Stromal cell of bone marrow (primary cell): ENCODE data around the gene LBR.

Source experiments
- DNase-seq: peaks from one replicate; pipeline ENCODE4 v3.0.0-alpha.2; 2012; ENCODE audit warnings: low read depth

LBR gene

DNA sequence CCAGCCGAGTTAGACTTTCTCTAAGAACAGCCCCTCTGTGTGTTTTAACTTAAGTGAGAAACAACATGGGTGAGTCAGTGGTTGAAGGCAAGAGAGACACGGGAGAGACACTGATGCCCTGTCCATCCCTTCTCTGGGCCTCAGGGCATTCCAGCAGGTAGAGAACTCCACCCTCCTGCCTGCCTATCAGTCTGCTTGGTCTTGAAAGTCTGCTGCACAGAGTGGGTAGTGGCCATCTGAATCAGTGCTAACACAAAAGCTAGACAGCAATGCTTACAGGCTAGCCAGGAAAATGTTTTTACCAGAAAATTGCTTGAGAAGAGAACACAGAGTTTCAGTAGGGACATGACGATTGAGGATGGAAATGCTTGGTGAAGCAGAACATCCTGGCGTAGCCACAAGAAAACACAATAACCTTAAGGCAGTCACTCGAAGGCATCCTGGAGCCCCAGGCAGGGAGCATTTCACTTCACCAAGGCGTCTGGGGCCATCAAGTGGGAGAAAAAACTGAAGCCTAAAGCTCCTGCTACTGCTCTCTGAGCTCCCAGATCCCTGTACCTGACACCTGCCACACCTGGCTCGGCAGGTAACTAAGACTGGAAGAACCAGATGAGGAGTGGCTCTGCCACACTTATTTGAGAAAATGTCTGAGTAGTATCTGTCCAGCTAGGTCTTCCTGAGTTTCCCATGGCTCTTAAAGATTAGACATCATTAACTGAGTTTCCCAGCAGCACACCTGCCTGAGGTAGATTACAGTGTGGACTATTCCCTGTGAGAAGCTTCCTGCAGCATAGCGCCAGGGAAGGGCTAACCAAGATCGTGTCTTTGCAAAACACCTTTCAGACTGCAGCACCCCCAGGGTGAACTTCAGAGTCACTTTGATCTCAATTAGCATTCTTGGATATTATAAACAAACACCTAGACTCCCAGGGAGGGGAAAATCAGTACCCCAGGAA is 18.1 kb upstream of the LBR start:
- DNase-seq: no peak

GRCh38 chr1:225442123-225442505 is 14.3 kb upstream of the LBR start:
- DNase-seq: no peak

GRCh38 chr1:225441314-225442122 is 13.7 kb upstream of the LBR start:
- no peak for DNase-seq

DNA sequence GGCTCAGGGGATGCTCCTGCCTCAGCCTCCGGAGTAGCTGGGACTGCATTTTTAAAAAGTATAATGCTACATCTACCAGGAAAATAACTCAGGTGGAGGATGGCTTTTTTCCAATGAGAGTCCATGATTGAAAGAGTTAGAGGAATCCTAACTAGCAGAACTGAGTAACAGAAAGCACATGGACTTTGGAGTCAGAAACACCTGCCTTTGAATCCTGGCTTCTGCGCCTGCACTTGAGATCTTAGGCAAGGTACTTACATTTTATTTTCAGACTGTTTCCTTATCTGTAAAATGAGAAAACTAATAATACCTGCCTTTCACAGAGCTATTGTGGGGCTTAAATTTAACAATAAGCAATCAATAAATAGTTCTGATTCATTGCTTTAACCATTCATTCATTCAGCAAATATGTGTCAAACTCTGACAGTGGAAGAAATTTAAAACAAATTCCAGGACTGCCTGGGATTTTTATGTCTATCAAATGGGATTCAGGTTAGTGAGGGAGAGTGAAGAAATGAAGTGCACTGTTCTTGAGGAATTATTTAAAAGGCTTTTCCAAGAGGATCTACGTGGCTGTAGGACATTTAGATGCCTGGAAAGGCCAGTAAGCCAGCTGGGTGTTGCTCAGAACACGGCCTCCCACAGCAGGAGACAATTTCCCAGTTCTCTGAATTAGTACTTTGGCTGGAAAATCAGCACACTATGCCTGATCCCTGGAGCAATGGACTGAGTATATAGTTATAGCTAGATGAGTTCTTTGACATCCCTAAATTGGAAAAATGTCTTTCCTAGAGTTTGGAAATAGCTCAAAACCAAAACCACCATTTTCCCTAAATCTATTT is 12.8 kb upstream of the LBR start:
- no peak for DNase-seq

DNA sequence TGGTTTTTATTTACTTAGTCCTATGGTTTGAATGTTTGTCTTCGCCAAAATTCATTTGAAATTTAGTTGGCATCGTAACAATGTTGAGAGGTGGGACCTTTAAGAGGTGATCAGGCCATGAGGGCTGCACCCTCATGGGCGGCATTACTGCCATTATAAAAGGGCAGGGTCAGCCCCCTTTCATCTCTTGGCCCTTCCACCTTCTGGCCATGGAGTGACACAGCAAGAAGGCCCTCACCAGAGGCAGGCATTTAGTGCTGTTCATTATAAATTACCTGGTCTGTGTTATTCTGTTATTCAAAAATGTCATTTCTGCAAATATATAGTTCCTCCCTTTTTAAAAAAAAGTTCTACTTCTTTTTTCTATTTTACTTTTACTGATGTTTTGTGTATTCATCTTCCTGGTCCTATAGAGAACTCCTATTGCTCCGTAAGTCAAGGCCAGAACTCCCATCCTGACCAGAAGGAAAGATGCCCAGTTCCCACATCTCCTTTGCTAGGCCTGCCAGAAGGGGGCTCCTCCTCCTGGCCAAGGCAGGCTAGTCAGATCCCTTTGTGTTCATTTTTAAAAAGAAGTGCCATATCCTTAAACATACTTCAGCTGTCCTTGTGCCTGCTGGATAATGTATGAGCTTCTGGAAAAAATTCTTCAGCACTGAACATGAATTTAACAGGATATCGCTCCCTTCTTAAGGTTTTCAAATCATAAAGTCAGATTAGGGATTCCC is 10.0 kb upstream of the LBR start:
- DNase-seq: no peak

- DNase-seq: no peak
Observed at GRCh38 chr1:225435957-225436392, 8.1 kb upstream of the LBR start.

GRCh38 chr1:225435487-225435886 is 7.6 kb upstream of the LBR start:
- no peak for DNase-seq

DNA sequence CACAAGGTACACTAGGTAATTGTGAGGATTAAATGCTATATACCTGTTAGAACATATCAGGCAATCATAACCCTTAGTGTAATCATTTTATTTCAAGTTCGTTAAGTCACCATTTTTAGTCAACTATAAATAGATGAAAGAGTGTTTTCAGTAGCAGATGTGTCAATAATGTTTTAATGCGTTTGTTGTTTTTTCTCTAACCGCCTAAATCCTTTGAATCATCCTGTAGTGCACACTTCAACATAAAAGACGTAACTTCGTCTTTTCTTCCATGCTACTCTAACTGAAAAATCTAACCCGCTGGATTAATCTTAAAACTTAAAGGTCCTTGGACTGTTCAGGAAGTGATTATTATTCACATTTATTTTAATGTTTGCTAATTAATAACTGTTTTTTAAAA is 7.2 kb upstream of the LBR start:
- DNase-seq: no peak

GRCh38 chr1:225434046-225434445 is 6.2 kb upstream of the LBR start:
- DNase-seq: no peak

GRCh38 chr1:225431081-225431863 is 3.4 kb upstream of the LBR start:
- DNase-seq: no peak

DNA sequence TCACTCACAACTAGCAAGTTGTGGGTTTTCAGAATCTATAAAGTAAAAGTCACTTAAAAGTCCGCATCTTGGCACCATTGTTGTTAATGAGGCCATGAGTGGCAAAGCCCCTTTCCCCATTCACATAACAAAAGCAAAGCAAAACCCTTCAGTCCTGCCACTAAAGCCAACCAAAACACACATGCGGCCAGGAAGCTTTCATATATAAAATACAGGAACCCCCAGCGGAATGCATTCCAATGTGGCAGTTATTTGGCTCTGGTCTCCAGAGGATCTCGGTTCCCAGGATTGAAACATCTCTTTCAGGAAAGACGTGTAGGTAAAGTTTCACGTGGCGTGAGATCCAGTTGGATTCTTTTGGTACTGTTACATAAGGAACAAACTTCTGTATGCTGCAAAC is 2.5 kb upstream of the LBR start:
- no peak for DNase-seq

DNA sequence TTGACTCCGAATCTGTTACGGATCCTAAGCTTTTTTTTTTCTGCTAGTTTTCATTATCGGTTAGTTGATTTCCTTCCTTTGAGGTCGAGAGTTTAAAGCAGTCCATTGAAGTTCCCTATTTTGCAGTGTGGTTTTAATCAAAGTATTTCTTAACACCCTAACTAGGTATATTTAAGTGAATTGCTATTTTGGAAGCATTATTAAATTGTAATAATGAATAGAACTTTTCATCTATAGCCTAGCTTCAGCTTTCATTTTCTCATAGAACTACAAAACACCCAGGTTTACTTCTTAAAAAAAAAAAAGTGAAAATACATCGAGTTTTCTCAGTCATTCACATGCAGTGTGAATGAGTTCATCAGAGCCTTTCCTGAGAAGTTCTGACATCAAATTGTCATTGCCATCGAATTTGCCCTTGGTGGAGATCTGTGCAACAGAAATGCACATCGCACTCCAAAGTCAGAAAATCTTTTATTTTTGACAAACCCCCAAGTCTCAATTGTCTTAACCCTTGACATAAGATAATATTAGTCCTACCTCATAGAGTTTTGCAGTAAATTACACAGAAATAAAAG is 1.1 kb upstream of the LBR start:
- no peak for DNase-seq

GRCh38 chr1:225428068-225428880 is 436 bp upstream of the LBR start:
- peak; percentile 83 for DNase-seq

- DNase-seq: no peak
Observed at GRCh38 chr1:225426395-225427234, 1.2 kb downstream of the LBR start.

DNA sequence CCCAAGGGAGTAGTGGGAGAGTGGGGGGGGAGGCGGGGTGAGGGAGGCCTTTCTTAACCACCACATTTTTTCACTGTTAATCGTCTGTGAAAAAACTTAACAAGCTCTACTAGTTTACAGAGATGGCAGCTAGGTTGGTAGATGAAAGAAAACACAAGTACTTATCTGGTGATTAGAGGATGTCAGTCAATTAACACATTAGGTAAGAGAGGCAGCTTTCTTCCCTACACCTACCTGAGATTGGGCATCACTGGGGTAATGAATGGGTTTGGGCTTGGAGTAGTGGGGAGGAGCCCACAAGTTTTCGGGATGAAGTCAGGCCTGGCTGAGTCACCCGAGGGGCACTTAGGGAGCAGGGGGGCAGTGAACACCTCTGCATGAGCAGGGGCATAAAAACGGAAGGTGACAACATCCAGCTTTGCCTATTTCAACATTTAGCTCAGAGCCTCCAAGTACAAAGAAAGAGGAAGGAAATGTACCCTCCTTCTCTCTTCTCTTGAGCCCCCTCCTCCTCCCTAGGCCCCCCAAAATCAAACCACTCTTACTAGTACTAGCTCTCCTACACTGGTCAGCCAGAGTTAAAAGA is 2.5 kb downstream of the LBR start:
- no peak for DNase-seq

GRCh38 chr1:225424562-225425200 is 3.2 kb downstream of the LBR start:
- DNase-seq: no peak

GRCh38 chr1:225423518-225423855 is 4.4 kb downstream of the LBR start:
- no peak for DNase-seq
